T-helper 22 cell (primary cell): ENCODE results near the gene ZNF200.
"Not testable (repeated sequence)": the region's sequence is repeated elsewhere in the genome, so short reads cannot be mapped to it uniquely, and the experiment has no call there.

Experiments used
- DNase-seq: peaks from one replicate; pipeline ENCODE4 v3.0.0-alpha.2; 2020; ENCODE audit warnings: low read depth

Gene ZNF200, protein sequence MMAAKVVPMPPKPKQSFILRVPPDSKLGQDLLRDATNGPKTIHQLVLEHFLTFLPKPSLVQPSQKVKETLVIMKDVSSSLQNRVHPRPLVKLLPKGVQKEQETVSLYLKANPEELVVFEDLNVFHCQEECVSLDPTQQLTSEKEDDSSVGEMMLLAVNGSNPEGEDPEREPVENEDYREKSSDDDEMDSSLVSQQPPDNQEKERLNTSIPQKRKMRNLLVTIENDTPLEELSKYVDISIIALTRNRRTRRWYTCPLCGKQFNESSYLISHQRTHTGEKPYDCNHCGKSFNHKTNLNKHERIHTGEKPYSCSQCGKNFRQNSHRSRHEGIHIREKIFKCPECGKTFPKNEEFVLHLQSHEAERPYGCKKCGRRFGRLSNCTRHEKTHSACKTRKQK

DNA sequence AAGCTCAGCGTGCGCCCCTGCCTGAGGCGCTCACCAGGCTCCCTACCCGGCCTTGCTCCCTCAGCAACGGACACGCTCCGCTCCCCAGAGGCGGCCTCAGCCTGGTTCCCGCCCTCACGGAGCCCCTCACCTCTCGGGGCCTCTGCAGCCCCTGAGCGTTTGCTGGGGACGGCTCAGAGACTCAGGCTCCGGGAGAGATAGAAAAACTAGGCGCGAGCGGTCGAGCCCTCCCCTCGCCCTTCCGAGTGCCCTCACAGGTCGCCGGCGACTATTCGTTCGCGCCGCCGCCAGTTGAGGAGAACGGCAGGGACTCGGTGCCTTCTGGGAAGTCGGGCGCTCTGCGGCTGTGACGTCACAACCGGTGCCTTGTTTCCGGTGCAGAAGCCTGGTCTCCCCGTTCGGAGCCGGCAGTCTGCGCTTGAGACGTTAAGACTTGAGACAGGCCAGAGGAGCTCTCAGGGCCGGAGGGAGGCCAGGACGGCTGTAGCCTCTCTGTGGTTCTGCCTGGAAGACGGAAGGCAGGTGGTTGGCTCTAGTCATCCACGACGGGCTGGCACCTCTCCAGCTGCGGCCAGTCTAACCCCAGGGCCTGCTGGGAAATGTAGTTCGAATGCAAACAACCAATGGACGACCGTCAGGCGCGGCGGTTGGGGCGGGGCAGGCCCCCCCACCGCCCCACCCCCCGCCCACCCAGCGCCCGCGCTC lies at the start of gene ZNF200:
Gene ZNF200 (minus strand): TSS at position 302 of the 705 bp plus-strand sequence. CDS start 1,403 bp downstream, outside the sequence.
- DNase-seq = peak; percentile 86

DNA sequence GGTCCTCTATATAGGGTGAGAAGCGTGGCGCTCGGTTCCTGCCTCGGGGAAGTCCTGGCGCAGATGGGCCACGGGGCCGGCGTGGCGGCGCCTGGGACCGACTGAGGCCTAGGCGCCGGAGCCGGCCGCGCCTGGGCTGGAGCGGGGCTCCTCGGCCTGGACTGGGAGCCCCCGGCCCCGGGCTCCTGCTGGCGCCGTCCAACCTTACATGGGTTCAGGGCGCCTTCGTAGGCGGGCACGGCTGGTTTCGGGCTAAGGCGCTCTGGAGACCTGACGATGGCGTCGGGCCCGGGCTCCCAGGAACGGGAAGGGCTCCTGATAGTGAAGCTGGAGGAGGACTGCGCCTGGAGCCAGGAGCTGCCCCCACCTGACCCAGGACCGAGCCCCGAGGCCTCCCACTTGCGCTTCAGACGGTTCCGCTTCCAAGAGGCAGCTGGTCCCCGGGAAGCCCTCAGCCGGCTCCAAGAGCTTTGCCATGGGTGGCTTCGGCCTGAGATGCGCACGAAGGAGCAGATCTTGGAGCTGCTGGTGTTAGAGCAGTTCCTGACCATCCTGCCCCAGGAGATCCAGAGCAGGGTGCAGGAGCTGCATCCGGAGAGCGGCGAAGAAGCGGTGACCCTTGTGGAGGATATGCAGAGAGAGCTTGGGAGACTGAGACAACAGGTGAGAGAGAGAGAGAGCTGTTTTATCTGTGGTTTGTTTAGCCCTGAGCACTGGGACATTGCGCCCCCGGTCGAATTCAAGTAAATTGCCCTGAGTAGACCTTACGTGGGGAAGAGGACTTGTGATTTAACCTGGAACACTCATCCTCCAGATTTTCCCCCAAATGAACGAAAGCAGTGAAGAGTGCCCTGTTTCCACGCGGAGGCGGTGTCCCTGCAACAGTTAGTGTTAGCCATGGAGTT lies 48.8 kb upstream of the ZNF200 start:
- no peak for DNase-seq

GRCh38 chr16:3282730-3283542 lies 48.0 kb upstream of the ZNF200 start, which contains the start of gene ZNF263:
Gene ZNF263, plus strand, starts transcription at chr16:3283491. Its CDS starts 328 bp downstream, at chr16:3283819.
- peak; percentile 86 for DNase-seq

- DNase-seq = no peak
These were observed 47.3 kb upstream of the ZNF200 start for GRCh38 chr16:3282103-3282729.

DNA sequence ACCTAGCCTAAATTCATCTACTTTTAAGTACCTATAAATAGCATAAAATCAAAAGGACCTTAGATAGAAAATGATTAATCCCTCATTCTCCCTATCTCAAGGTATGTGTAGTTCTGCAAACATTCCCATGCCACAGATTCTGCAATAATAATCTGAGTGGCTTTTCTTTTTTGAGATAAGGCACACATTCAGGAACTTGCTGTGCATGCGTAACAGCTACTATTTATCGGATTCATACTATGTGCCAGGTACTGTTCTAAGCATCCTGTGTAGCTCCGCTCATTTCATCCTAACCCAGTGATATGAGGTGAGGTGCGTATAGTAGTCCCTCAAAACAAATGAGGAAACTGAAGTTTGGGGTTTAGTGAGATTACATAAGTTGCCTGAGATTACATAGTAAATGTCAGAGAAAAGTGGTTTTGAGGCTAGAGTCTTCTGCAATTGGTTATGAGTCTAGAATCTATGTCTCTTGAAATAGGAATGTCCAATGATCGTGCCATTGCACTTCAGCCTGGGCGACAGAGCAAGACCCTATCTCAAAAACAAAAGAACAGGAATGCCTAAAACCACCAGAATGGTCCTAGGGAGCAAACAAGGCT lies 46.4 kb upstream of the ZNF200 start:
- DNase-seq = no peak

DNA sequence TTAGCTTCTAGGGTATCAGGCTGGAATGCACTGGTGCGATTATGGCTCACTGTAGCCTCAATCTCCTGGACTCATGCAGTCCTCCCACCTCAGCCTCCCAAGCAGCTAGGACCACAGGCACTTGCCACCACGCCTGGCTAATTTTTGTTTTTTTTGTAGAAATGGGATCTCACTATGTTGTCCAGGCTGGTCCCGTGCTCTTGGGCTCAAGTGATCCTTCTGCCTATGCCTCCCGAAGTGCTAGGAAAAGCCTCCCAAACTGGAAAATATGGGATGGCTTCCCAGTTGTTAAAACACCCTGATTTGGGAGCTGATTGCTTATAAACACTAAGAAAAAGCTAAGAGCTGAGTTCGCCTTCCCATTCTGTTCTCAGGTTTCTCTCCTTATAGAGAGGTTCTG lies 41.7 kb upstream of the ZNF200 start:
- DNase-seq = no peak

GRCh38 chr16:3274947-3275346 lies 40.0 kb upstream of the ZNF200 start:
- DNase-seq = no peak

GRCh38 chr16:3274490-3274889 lies 39.5 kb upstream of the ZNF200 start:
- DNase-seq = no peak

- DNase-seq = not testable (repeated sequence)
These were observed 36.3 kb upstream of the ZNF200 start for GRCh38 chr16:3271281-3271680.

GRCh38 chr16:3270718-3271117 lies 35.8 kb upstream of the ZNF200 start:
- DNase-seq = not testable (repeated sequence)

DNA sequence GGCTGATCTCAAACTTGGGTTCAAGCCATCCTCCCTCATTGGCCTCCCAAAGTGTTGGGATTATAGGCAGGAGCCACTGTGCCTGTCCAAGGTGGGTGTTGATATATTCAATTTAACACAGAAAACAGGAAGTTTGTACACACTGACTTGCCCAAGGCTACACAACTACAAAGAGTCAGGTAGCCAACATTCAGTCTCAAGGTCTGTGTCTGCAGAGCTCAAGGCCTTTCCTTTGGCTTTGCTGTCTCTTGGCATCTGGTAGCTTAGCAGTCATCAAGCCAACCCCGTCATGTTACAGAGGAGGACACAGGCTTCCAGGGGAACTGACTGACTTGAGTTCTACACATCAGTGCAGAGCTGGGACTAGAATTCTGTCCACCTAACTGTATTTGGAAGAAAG lies 33.3 kb upstream of the ZNF200 start:
- DNase-seq = no peak

GRCh38 chr16:3266873-3267537 lies 32.0 kb upstream of the ZNF200 start:
- DNase-seq = no peak

DNA sequence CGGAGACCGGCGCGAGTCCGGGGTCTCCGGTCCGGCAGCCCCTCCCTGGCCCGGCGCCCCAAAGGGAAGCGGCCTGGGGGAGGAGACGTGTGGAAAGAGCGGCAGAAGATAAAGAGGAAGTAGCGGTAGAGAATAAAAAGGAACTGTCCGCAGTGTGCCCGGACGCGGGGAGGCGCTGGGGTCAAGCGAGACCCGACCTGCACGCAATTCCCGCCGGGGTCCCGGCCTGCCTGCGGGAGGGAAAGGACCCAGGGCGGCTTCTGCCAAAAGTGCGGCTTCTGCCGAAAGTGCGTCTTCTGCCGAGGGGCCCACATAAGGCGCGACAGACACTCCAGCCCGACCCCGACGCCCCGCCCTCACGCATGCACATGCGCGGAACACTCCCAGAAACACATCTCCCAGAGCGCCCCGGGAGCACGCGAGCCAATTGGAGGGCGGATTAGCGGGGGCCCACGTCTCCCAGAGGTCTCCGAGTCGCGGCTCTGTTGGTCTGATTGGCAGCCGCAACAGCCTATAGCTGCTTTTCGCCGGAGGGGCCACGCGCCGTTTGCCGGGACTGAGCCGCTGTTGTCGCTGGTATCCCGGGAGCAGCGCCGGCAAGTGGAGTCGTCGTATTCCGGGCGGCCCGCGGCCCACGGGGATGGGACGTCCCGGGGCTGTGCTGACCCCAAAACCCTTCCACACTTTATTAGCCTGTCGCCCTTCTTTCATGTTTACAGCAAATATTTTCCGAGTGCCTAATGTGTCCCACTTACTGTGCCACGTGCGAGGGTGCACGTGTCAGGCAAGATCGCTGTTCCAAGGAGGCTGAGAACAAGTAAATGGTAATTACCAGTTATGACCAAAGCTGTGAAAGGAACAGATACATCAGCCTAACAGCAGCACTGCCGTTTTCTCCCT lies 29.4 kb upstream of the ZNF200 start:
- peak; percentile 91 for DNase-seq

DNA sequence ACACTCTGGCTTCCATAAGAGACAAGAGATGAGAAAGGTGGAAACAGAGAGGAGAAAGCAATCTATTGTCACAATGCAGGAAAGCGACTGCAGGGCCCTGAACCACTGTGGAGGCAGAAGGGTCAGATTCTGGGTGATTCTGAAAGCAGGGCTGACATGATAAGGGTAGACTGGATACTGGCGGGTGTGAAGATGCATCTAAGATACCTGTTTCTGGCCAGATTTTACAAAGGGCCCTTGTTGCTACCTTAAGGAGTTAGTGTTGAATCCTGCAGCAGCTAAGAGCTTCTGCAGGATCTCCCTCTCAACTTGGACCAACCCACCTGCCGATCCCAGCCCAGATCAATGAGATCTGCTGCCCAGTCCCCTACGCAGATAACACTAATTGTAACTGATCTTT lies 27.6 kb upstream of the ZNF200 start:
- DNase-seq = no peak

GRCh38 chr16:3259836-3260235 lies 24.9 kb upstream of the ZNF200 start:
- no peak for DNase-seq

DNA sequence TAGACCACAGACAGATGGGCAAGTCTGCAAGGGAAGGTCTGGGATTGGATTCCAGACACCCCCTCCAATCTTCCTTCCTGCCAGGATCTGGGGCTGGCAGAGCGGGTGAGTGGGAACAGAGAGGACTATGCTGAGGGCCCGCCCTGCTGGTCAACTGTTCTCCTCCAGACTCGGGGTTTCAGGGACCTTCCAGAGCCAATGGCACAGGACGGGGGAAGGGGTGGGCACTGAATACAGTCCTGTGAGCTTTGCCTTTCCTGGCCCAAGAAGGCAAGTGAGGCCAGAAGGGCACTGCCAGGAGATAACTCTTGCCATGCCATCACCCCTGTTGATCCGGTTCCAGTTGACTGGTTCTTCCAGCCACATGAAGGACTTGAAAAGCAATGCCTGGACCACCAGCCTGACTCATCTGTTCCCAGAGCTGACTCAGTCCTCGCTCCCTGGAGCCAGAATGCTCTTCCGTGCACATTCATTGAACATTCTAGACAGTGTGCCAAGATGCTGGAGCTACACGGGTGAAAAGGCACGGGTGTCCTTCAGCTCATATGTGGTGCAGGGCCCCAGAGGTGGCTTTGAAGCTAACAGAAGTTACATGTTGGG lies 22.0 kb upstream of the ZNF200 start:
- DNase-seq = no peak

DNA sequence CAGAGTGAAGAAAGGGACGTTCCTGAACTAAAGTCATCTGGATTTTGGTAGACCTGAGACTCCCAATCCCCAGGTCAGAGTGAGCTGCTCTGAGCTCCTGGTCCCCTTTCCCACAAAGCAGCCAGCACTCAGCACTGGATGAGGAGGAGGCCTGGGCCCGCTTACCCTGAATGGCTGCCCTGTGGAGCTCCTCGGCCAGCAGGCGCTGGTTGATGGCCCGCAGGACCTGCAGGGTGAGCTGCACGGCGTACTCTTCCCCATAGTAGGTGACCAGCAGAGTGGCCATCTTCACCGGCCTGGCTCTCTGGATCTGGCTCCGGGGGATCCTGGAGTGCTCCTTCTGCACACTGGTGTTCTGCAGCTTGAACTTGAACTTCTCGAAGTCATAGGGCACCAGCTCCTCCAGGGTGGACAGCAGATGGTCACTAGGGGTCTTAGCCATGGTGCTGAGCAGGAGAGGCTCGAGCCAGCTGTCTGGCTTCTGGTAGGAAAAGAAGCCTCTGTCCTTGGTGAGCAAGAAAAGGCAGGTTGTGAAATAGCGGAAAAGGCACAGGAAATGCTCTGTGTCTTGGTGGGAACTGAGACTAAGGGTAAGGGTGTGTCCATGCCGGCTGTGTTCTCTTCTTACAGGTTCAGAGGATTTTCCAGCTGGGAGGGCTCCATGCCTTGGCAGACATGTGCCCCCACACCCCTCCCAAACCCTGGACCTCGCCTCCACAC lies 21.3 kb upstream of the ZNF200 start, which contains the start of gene MEFV:
Gene MEFV (minus strand): TSS at position 488 of the 720 bp plus-strand sequence. CDS start 46 bp downstream, at position 442.
- DNase-seq = no peak

DNA sequence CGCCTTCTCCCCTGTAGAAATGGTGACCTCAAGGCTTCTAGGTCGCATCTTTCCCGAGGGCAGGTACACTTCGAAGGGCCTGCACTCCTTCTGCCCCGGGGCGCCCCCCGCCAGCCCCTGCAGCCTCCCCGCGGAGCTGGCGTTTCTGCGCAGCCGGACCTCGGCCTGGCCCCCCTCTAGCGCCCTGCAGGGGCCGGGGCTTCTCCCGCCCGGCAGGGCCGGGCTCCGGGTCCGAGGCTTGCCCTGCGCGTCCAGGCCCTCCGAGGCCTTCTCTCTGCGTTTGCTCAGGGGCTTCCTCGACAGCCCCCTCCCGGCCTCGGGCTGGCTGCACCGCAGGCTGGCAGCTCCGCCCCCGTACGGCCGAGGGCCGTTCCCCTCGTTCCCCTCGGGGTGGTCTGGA lies 19.4 kb upstream of the ZNF200 start:
- DNase-seq = no peak
